ENCODE measurements around the gene CDRT4.

DNA sequence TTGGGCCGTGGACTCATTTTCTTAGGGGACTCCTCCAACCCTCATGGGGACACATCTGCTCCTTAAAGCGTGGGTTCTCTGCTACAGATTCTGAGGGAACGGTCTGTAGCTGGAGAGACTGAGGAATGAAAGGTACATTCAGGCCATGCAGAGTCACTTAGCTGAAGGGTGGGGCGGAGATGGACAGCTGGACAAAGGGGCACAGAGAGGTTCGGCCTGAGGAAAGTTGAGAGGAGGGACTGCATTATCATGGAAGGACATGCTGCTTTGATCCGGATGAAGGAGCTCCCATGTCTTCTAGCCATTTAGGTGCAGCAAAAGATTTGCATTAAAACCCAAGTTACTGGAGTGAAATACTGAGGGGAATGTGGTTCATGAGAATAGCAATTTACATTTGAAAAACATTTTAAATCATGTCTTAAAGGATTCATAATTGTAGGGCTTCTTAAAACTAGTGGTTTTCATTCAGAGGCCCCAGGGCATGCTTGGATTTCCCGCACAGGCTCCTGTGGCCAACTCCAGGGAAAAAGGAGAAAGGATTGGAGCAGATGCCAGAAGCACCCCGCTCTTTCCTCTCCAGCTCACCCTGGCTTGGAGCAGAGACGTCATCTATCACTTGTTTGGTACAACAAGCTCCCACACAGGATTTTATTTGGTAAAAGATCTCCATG, 54.2 kb downstream of the CDRT4 start:
- TF ChIP-seq CTCF (IDR thresholded peaks at IDR 0.05; ENCODE audit: low read depth, low read length, poor library complexity, severe bottlenecking) (no peak), EZH2phosphoT487 (IDR thresholded peaks at IDR 0.05; ENCODE audit: borderline replicate concordance, low read length) (no peak)
